ENCODE results near the gene TPM1. TPM values are rescaled to one million over a fixed set of nuclear protein-coding genes. Genes with fewer than 3 reads are reported as not detected.

The TPM1 gene
- total RNA-seq, 1 donor, result 2,551 TPM

DNA sequence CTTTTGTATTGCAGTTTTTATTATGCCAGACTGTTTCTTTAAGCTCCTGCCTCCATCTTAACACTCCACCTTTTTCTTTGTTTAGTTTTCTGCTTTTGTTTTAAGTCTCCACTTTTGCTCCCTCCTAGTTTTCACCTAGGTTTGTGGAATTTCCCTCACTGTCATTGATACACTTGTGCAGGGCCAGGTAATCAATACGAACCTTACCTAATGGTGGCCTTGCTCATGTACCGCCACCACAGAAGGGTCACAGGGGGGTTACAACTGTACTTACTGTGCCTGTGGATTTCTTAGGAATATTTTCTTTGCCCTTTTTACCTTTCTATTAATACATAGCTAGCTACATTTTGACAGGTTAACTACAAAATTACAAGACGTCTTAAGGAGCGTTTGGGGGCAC is 43.4 kb upstream of the TPM1 start:
- no peak for DNase-seq (ENCODE audit: low read depth)
- H3K4me3 ChIP-seq (ENCODE audit: low read depth, low read length), result no peak overlapping the region
- TF ChIP-seq CTCF (IDR thresholded peaks at IDR 0.05; ENCODE audit: insufficient read depth, low read depth, low read length), result no peak

GRCh38 chr15:62999923-63000561 is 42.5 kb upstream of the TPM1 start:
- TF ChIP-seq CTCF (IDR thresholded peaks at IDR 0.05; ENCODE audit: insufficient read depth, low read depth, low read length), result no peak
- DNase-seq (ENCODE audit: low read depth), result no peak
- no peak overlapping the region for H3K4me3 ChIP-seq (ENCODE audit: low read depth, low read length)

GRCh38 chr15:63000706-63001105 is 41.8 kb upstream of the TPM1 start:
- no peak overlapping the region for H3K4me3 ChIP-seq (ENCODE audit: low read depth, low read length)
- TF ChIP-seq CTCF (IDR thresholded peaks at IDR 0.05; ENCODE audit: insufficient read depth, low read depth, low read length), result no peak
- DNase-seq (ENCODE audit: low read depth), result no peak

DNA sequence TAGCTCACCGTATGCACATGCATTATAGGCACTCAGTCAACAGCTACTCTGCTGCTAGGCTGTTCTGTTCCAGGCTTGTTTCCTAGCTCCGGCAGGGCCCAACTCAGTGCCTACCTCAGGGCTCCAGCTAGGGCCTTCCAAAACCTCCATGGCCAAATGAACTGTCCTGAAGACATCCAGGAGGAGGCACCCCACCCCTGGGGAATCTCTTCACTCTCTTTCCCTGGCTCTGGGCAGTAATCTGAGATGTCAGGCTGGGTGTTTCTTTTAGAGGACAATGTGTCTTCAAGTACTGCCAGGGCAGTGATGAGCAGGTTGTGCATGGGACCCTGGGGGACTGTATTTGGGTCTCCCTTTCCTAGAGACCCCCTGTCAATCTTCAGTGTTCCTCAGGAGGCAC is 38.3 kb upstream of the TPM1 start:
- no peak overlapping the region for H3K4me3 ChIP-seq (ENCODE audit: low read depth, low read length)
- TF ChIP-seq CTCF (IDR thresholded peaks at IDR 0.05; ENCODE audit: insufficient read depth, low read depth, low read length), result no peak
- no peak for DNase-seq (ENCODE audit: low read depth)

DNA sequence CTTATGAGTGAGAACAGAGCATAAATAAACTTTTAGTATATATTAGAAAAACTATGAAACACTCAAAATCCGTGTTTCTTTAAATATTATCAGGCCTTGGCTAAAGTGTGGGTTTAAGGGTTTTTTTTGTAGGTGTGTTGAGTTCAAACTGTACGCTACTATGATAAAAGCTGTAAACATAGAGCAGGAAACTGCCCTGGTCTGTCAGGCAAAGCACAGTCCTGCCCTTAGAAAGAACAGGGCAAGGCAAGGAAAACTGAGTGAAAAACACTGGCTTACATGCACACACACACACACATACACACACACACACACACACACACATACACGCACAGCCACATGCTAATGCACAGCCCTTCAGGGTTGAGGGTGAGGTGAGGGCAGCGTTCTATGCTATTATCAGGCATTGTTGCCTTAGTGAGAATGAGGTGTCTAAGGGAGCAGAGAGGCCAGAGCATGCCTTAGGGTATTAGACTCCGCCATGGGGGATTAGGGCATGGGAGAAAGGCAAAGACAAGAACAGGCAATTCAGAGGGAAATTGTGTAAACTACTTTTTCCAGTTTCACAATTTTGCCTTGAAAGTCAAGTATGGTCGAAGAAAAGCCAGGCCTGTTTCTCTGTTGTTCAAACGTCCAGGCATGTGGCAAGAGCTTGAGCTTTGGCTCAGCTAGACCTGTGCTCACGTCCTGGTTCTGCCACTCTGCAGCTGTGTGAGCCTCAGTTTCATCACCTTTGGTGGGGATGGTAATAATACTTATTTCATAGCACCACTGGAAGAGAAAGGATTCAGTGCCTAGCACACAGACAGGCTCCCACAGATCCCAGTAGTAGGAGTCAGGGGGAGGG is 36.3 kb upstream of the TPM1 start:
- no peak overlapping the region for H3K4me3 ChIP-seq (ENCODE audit: low read depth, low read length)
- peak; percentile 68 for DNase-seq (ENCODE audit: low read depth)
- TF ChIP-seq CTCF (IDR thresholded peaks at IDR 0.05; ENCODE audit: insufficient read depth, low read depth, low read length), result no peak

DNA sequence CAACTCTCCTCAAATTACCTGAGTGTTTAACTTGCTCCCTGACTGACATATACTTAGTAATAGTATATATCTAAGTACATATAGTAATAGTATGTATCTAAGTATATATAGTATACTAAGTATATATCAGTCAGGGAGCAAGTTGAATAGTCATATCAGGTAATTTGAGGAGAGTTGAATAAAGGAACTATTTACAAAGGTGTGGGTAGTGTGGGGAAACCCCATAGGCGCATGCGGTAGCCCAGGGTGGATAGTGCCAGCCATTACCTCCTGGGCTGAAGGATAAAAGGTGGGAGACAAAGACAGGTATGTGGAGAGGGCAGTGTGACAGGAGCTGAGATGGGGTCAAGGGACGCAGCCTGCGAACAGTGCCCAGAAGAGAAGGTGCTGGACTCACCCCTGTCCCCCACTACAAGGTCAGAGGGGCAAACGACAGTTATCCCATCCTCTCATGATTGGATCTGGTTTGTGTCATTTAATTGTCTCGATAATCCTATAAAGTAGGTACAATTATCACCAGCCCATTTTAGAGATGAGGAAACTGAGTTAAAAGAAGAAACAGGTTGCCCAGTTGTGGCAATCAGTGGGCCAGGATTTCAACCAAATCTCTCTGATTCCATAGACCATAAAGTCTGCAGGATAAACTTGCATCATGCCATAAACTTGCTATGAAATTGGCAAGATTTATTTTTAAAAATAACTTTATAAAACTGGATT is 34.1 kb upstream of the TPM1 start:
- no peak for TF ChIP-seq CTCF (IDR thresholded peaks at IDR 0.05; ENCODE audit: insufficient read depth, low read depth, low read length)
- no peak for DNase-seq (ENCODE audit: low read depth)

More for the DNA sequence above, 34.1 kb upstream of the TPM1 start:
- no peak overlapping the region for H3K4me3 ChIP-seq (ENCODE audit: low read depth, low read length)

Data from fibroblast of villous mesenchyme (primary cell).